Dermis blood vessel endothelial cell (primary cell): Measurements from ENCODE around the gene MBD3L5. TPM values are rescaled to one million over a fixed set of nuclear protein-coding genes. Genes with fewer than 3 reads are reported as not detected.
"Not testable (repeated sequence)": the region's sequence is repeated elsewhere in the genome, so short reads cannot be mapped to it uniquely, and the experiment has no call there.

Experiments
- DNase-seq: peaks from one replicate; pipeline ENCODE4 v3.0.0; 2010
- total RNA-seq: library from RNA; depleted of rRNA; stranded (reverse); fragments of >200 nt; gene quantifications from 2 replicates; pipeline ENCODE4 v1.2.3, GENCODE V29; 2014

Gene MBD3L5
- not detected in 2 replicates for total RNA-seq

GRCh38 chr19:7030278-7030677 is at the start of gene MBD3L5:
TSS of gene MBD3L5 (plus strand) at chr19:7030578. CDS start at chr19:7030612, 34 bp downstream.
- DNase-seq = not testable (repeated sequence)

DNA sequence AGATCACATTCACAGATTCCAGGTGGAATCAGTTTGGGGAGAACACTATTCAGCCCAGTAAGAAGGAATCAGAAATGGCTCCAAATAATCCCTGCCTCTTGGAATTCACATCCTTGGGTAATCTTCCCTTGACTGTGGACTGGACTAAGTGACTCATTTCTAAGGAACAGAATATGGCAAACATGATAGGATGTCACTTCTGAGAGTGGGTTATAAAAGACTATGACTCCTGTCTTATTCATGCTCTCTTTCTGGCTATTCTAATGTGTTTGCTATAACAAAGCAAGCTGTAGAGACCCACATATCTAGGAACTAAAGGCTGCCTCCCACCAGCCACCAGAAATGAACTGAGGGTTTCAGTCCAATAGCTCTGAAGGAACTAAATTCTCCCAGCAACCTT is 46.9 kb upstream of the MBD3L5 start:
- DNase-seq = no peak

DNA sequence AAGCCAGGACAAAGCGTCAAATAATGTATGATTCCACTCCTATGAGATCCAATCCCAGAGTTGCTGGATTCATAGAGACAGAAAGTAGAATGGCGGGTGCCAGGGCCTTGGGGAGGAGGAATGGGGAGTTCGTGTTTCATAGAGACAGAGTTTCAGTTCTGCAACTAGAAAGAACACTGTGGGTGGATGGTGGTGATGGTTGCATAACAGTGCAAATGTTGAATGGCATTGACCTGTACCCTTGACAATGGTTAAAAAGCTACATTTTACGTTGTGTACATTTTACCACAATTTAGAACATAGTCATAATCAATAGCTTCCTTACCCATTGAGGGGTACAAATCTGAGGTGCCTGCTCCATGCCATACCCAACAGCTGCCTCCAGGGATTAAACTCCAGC is 42.5 kb upstream of the MBD3L5 start:
- no peak for DNase-seq

GRCh38 chr19:6988257-6988656 is 42.1 kb upstream of the MBD3L5 start:
- DNase-seq = no peak

DNA sequence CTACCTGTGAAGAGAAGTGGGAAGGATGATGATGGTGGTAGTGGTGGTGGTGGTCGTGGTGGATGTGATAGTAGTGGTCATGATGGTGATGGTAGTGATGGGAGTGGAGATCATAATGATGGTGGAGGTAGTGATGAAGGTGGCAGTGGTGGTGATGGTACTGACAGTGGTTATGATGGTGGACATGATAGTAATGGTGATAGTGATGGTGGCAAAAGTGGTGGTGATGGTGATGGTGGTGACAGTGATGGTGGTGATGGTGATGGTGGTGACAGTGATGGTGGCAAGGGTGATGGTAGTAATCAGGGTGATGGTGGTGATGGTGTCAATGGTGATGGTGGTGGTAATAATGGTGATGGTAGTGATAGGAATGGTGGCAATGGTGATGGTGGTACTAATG is 35.3 kb upstream of the MBD3L5 start:
- DNase-seq = no peak

GRCh38 chr19:6996810-6997209 is 33.6 kb upstream of the MBD3L5 start:
- DNase-seq = no peak

DNA sequence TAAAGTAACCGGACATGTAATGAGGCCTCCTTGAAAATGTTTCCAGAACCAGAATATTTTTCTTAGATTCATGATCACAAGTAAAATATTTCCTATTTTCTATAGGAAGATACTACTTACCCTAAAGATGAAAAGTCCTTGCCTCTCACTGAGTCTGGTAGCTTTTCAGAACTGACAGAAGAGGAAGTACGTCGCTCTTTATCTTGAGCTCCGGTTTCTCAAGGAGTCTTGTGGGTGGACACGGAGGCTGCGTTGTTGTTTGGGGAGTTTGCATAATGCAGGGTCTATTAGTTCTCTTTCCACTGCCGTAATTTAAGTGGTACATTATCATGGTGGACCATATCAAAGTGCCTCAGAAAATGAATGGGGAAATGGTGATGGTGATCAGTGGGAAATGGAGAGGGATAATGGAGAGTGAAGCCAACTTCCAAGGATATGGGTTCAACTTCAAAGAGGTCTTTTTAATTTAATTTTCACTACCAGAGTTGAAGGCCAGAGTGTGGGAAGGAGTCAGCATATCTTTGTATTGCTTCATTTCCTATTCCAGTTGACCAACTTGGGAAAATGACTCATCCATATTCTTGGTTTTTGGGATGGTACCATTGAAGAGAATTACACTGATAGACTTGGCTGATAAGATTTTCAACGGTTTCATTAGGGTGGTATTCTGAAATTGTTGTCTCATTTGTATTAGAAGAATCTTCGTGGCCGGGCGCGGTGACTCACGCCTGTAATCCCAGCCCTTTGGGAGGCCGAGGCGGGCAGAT is 32.5 kb upstream of the MBD3L5 start:
- no peak for DNase-seq

GRCh38 chr19:6999933-7000332 is 30.4 kb upstream of the MBD3L5 start:
- DNase-seq = no peak

- no peak for DNase-seq
Measured at GRCh38 chr19:7000333-7000732, 30.0 kb upstream of the MBD3L5 start.

GRCh38 chr19:7000816-7001215 is 29.6 kb upstream of the MBD3L5 start:
- no peak for DNase-seq

- DNase-seq = peak; percentile 80
Measured at GRCh38 chr19:7004313-7004931, 26.0 kb upstream of the MBD3L5 start.

- no peak for DNase-seq
Measured at GRCh38 chr19:7006135-7006704, 24.2 kb upstream of the MBD3L5 start.

GRCh38 chr19:7007859-7008258 is 22.5 kb upstream of the MBD3L5 start:
- DNase-seq = no peak

GRCh38 chr19:7010722-7011593 is 19.4 kb upstream of the MBD3L5 start:
- DNase-seq = no peak

DNA sequence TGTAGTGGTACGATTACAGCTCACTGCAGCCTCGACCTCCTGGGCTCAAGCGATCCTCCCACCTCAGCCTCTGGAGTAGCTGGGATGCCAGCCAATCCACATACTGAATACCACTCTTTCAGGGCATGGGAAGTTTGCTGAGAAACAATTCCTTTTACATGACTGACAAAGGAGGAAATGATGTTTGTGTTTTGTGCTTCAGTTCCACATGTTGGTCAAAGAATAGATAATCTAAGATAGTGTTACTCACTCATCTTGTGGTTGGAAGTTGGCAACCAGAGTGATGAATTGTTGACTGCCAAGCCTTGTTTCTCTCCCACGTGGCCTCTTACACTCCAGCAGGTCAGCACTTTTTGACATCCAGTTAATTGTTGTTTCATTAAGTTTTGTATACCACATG is 16.7 kb upstream of the MBD3L5 start:
- peak; percentile 4 for DNase-seq

DNA sequence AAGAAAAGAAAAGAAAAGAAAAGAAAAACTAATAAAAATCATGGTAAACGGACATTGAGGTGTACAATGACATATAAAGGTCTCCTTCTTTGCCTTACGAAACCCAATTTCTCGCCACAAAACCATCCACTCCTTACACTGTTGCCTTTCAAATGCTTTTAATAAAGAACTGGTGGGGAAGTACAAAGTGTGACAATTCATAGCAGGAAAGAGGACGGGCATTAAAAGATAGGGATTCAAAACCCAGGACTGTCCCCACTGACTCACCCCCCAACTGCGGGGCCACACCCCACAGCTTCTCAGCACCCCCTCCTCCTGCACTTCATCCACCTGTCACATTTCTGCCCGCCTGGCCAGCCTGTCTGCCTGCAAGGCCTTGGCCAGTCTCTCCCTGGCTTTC is 11.6 kb upstream of the MBD3L5 start:
- DNase-seq = no peak

- DNase-seq = not testable (repeated sequence)
Measured at GRCh38 chr19:7021331-7021730, 9.0 kb upstream of the MBD3L5 start, which contains the start of gene MBD3L2B. TSS of gene MBD3L2B (minus strand) at chr19:7021431. CDS start at chr19:7021397, 34 bp downstream.

DNA sequence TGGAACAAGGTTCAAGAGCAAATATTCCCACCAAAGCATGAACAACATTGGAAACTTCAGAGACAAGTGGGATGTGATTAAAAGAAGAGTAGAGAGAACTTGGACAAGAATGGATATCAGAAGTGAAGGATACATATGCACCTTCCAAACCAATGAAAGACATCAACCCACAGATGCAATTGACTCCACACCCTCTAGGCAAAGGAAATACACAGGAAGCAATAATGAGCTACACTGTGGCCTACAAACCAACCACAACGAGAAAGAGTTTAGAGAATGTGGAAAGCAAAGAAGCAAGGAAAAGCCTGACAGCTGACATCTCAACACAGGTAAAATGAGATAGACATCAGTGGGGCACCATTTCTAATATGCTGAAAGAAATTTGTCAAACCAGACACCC is 1.6 kb upstream of the MBD3L5 start:
- not testable (repeated sequence) for DNase-seq

DNA sequence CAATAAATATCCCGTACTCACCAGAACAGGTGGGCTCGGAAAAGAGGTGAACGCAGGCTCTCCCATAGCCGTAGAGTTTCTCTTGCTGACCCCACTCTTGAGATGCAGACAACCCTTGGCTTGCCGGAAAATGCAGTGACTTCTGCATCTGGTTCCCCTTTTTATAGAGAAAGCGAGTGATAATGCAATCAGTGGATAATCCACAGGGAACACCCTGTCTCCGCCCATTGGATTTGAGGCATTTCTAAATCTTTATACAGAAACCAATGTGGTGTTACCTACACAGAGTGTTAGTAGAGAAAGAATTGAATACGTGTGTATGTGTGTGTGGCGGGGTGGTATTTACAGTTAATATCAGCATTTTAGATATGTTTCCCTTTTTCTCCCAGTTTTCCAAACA is 9.7 kb downstream of the MBD3L5 start, which contains the start of gene MBD3L4:
Gene MBD3L4 (minus strand): TSS at position 101 of the 400 bp plus-strand sequence. CDS start 35 bp downstream, at position 66.
- not testable (repeated sequence) for DNase-seq

- DNase-seq = not testable (repeated sequence)
Measured at GRCh38 chr19:7041563-7041962, 11.2 kb downstream of the MBD3L5 start.

GRCh38 chr19:7049021-7049420 is 18.6 kb downstream of the MBD3L5 start, which contains the start of gene MBD3L2:
TSS of gene MBD3L2 (plus strand) at chr19:7049321. CDS start at chr19:7049374, 53 bp downstream.
- DNase-seq = not testable (repeated sequence)

DNA sequence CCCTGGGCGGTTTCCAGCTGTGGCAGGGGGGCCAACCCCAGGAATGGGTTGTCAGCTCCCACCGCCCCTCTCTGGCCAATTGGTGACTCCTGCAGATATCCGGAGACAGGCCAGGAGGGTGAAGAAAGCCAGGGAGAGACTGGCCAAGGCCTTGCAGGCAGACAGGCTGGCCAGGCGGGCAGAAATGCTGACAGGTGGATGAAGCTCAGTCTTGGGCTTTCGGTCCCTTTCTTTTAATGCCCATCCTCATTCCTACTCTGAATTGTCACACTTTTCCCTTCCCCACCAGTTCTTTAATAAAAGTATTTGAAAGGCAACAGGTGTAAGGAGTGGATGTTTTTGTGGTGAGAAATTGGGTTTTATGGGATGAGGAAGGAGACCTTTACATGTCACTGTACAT is 21.0 kb downstream of the MBD3L5 start:
- DNase-seq = not testable (repeated sequence)
